Liver (tissue), 3 donors: ENCODE results near the gene PLD4.

Source experiments
- RAD21 ChIP-seq, 2 donors: IDR thresholded peaks; 2 replicates each; pipeline ENCODE4 v1.6.1; 2016; ENCODE audit warnings: antibody characterized with exemption in 2 of 2, mild to moderate bottlenecking in 2 of 2
- TF ChIP-seq, protein P1 (sequence below): fragments of 150-350 bp; IDR thresholded peaks from 2 replicates; pipeline ENCODE4 v1.5.1; 2017; ENCODE audit warnings: improper control_type of control experiment, low read depth, low read length; ENCODE audit not compliant: missing input control
- donor health status: healthy.
- donor health status: healthy.

DNA sequence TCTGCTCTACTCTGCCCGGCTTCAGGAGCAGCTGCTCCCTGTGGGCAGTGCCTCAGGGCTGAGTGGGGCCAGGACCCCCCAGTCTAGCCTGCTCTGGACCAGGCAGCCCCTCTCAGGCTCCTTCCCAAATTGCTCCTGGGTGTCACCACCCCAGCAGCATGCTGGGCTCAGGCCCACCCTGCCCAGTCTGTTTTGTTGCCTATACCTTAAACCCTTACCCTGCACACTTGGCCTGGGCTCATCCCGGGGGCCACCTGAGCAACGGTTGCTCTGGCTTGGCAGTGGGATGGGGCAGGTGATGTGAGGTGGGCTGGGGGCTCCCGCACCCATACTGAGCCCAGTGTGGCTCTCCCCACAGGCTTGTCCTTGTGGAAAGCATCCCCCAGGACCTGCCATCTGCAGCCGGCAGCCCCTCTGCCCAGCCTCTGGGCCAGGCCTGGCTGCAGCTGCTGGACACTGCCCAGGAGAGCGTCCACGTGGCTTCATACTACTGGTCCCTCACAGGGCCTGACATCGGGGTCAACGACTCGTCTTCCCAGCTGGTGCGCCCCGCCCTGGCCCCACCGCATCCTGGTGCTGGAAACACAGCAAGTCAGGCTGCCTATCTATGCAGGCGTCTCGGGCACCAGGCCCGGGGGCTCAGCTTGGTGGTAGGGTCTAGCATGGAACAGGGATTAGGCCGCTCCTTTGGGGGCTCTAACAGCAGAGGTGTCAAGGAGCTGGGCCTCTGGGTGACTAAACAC, 3.9 kb downstream of the PLD4 start:
- TF ChIP-seq, protein P1, sequence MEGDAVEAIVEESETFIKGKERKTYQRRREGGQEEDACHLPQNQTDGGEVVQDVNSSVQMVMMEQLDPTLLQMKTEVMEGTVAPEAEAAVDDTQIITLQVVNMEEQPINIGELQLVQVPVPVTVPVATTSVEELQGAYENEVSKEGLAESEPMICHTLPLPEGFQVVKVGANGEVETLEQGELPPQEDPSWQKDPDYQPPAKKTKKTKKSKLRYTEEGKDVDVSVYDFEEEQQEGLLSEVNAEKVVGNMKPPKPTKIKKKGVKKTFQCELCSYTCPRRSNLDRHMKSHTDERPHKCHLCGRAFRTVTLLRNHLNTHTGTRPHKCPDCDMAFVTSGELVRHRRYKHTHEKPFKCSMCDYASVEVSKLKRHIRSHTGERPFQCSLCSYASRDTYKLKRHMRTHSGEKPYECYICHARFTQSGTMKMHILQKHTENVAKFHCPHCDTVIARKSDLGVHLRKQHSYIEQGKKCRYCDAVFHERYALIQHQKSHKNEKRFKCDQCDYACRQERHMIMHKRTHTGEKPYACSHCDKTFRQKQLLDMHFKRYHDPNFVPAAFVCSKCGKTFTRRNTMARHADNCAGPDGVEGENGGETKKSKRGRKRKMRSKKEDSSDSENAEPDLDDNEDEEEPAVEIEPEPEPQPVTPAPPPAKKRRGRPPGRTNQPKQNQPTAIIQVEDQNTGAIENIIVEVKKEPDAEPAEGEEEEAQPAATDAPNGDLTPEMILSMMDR, result no peak
- TF ChIP-seq RAD21 (IDR thresholded peaks at IDR 0.05), result no peak
